ENCODE measurements around the gene ZNF678. TPM values are rescaled to one million over a fixed set of nuclear protein-coding genes. Genes with fewer than 3 reads are reported as not detected.

The ZNF678 gene
- polyA plus RNA-seq, 1 of the 3 experiments (the other 2 are of a cell fraction) = 1.3 TPM

GRCh38 chr1:227712648-227713047 lies 149.3 kb downstream of the ZNF678 start:
- Histone ChIP-seq H3K4me2 (no peak overlapping the region), H3F3A (replicated peaks; ENCODE audit: insufficient read depth) (no peaks in the 10 kb centered on the region), H3K4me1 (ENCODE audit: control insufficient read depth in 1 of 2, insufficient read depth in 2 of 2, low read depth in 1 of 2, low read length in 1 of 2) (no peaks in the 10 kb centered on the region), H3K4me3 (ENCODE audit: low read depth in 2 of 2, low read length in 1 of 2) (no peak overlapping the region), H2AFZ (ENCODE audit: low read depth) (no peak overlapping the region), H3K9me2 (no peaks in the 10 kb centered on the region), H3K9ac (no peak overlapping the region), H3K36me3 (replicated peaks in 1 of 2; ENCODE audit: control insufficient read depth in 1 of 2, insufficient read depth in 2 of 2, low read length in 1 of 2) (no peaks in the 10 kb centered on the region), H3K27me3 (ENCODE audit: insufficient read depth) (no peaks in the 10 kb centered on the region), H3K27ac (ENCODE audit: low read depth in 2 of 2, low read length in 1 of 2) (no peak overlapping the region), H4K20me1 (ENCODE audit: insufficient read depth) (no peaks in the 10 kb centered on the region), H3K79me2 (ENCODE audit: insufficient read depth) (no peaks in the 10 kb centered on the region), H3K9me3 (peaks cover 4% of the 10 kb centered on the region; the same call in 1 of the 2 replicates)
- CTCF ChIA-PET = no interaction called here
- POLR2A ChIA-PET = no interaction called here
- TF ChIP-seq YY1 (IDR thresholded peaks at IDR 0.05; ENCODE audit: low read depth) = no peak
- no peak for TF ChIP-seq PBX3 (IDR thresholded peaks at IDR 0.05)
- no peak for TF ChIP-seq SIN3A (IDR thresholded peaks at IDR 0.05; ENCODE audit: borderline replicate concordance, low read depth, low read length)
- TF ChIP-seq SMC3 (IDR thresholded peaks at IDR 0.05; ENCODE audit: low read depth, low read length) = no peak
- no peak for TF ChIP-seq POLR2AphosphoS5 (IDR thresholded peaks at IDR 0.05; ENCODE audit: low read depth, low read length)
- TF ChIP-seq IRF3 (IDR thresholded peaks at IDR 0.05; ENCODE audit: low read depth, low read length) = no peak
- TF ChIP-seq MXI1 (IDR thresholded peaks at IDR 0.05; ENCODE audit: low read depth, low read length) = no peak
- no peak for TF ChIP-seq FOSL2 (IDR thresholded peaks at IDR 0.05; ENCODE audit: borderline replicate concordance, low read depth)
- TF ChIP-seq CTCF (IDR thresholded peaks at IDR 0.05) = no peak
- no peak for TF ChIP-seq TEAD4 (IDR thresholded peaks at IDR 0.05; ENCODE audit: borderline replicate concordance, insufficient read depth)
- no peak for TF ChIP-seq EP300 (IDR thresholded peaks at IDR 0.05; ENCODE audit: borderline replicate concordance in 1 of 2, low read depth in 1 of 2, low read length in 1 of 2)
- TF ChIP-seq EZH2phosphoT487 (IDR thresholded peaks at IDR 0.05; ENCODE audit: borderline replicate concordance, low read depth) = no peak
- no peak for TF ChIP-seq TCF12 (IDR thresholded peaks at IDR 0.05)
- no peak for TF ChIP-seq GABPA (IDR thresholded peaks at IDR 0.05; ENCODE audit: low read depth)
- no peak for DNase-seq

- no peaks in the 10 kb centered on the region for H3F3A ChIP-seq (replicated peaks; ENCODE audit: insufficient read depth)
- 0% methylated on average over 2 of the region's 2 CpGs for WGBS (ENCODE audit: low lambda C conversion rate)
- no peaks in the 10 kb centered on the region for H3K9me2 ChIP-seq
- peaks cover 4% of the 10 kb centered on the region; the same call in 1 of the 2 replicates for H3K9me3 ChIP-seq
- no peak overlapping the region for H3K9ac ChIP-seq
- H3K4me1 ChIP-seq (ENCODE audit: control insufficient read depth in 1 of 2, insufficient read depth in 2 of 2, low read depth in 1 of 2, low read length in 1 of 2) = no peaks in the 10 kb centered on the region
- no peaks in the 10 kb centered on the region for H3K79me2 ChIP-seq (ENCODE audit: insufficient read depth)
- H2AFZ ChIP-seq (ENCODE audit: low read depth) = no peak overlapping the region
- no peak overlapping the region for H3K27ac ChIP-seq (ENCODE audit: low read depth in 2 of 2, low read length in 1 of 2)
- ChIA-PET POLR2A (no interaction called here), CTCF (no interaction called here)
- no peaks in the 10 kb centered on the region for H3K27me3 ChIP-seq (ENCODE audit: insufficient read depth)
- no peak for TF ChIP-seq NRF1 (IDR thresholded peaks at IDR 0.05; ENCODE audit: low read depth, low read length)
- no peak for TF ChIP-seq GABPA (IDR thresholded peaks at IDR 0.05; ENCODE audit: low read depth)
- TF ChIP-seq GATA2 (CRISPR knock-in tag; IDR thresholded peaks at IDR 0.05) = no peak
- no peak for TF ChIP-seq IRF3 (IDR thresholded peaks at IDR 0.05; ENCODE audit: low read depth, low read length)
- no peak for TF ChIP-seq TEAD4 (IDR thresholded peaks at IDR 0.05; ENCODE audit: borderline replicate concordance, insufficient read depth)
- TF ChIP-seq USF2 (IDR thresholded peaks at IDR 0.05; ENCODE audit: borderline replicate concordance, low read depth, low read length) = no peak
- no peak for TF ChIP-seq SMC3 (IDR thresholded peaks at IDR 0.05; ENCODE audit: low read depth, low read length)
- no peak overlapping the region for H3K4me3 ChIP-seq (ENCODE audit: low read depth in 2 of 2, low read length in 1 of 2)
- no peak for DNase-seq
- no peaks in the 10 kb centered on the region for H3K36me3 ChIP-seq (replicated peaks in 1 of 2; ENCODE audit: control insufficient read depth in 1 of 2, insufficient read depth in 2 of 2, low read length in 1 of 2)
- no peaks in the 10 kb centered on the region for H4K20me1 ChIP-seq (ENCODE audit: insufficient read depth)
- H3K4me2 ChIP-seq = no peak overlapping the region
These were observed 155.6 kb downstream of the ZNF678 start for GRCh38 chr1:227718932-227719331.

Measured in SK-N-SH (cell line).